ENCODE measurements around the gene MARCHF10.
"Not testable (repeated sequence)": the region's sequence is repeated elsewhere in the genome, so short reads cannot be mapped to it uniquely, and the experiment has no call there.

The MARCHF10 gene, protein sequence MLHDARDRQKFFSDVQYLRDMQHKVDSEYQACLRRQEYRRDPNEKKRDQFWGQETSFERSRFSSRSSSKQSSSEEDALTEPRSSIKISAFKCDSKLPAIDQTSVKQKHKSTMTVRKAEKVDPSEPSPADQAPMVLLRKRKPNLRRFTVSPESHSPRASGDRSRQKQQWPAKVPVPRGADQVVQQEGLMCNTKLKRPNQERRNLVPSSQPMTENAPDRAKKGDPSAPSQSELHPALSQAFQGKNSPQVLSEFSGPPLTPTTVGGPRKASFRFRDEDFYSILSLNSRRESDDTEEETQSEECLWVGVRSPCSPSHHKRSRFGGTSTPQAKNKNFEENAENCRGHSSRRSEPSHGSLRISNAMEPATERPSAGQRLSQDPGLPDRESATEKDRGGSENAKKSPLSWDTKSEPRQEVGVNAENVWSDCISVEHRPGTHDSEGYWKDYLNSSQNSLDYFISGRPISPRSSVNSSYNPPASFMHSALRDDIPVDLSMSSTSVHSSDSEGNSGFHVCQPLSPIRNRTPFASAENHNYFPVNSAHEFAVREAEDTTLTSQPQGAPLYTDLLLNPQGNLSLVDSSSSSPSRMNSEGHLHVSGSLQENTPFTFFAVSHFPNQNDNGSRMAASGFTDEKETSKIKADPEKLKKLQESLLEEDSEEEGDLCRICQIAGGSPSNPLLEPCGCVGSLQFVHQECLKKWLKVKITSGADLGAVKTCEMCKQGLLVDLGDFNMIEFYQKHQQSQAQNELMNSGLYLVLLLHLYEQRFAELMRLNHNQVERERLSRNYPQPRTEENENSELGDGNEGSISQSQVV

DNA sequence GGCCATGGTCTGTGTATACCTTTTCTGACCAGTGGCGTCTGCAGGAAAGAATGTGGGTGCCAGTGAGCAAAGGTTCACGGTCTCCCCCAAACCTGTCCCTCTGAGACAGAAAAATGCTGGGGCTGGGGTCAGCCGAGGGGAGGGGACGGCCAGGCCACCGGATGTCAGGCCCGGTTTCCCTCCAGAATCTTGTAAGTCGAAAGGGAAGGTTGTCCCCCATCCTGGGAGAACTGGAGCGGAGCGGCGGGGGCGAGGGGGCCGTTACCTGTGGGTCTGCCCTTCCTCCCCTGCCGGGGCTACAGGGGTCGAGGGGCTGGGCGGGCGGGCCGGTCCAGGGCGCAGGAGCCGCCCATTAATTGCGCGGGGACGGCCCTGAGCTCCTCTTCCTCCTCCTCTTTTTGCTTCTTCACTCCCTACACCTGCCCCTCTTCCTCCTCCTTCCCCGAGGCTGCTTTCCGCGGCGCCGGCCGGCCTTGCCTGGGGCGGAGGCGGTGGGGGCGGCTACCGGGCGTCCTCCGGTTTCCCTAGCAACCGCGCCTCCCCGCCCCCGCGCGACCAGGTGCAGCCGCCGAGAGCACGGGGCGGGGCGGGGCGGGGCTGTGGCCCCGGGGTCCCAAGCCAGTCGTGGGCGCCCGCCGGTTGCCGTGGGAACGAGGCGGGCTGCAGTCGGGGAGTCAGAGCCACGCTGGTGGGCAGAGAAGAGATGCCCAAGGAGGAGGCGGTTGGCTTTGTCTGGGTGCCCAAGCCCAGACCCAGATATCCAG lies at the start of gene MARCHF10:
Gene MARCHF10 (minus strand): TSS at position 503 of the 764 bp plus-strand sequence. CDS start 6,579 bp downstream, outside the sequence.
- DNase-seq (ENCODE audit: low spot score) = no peak

DNA sequence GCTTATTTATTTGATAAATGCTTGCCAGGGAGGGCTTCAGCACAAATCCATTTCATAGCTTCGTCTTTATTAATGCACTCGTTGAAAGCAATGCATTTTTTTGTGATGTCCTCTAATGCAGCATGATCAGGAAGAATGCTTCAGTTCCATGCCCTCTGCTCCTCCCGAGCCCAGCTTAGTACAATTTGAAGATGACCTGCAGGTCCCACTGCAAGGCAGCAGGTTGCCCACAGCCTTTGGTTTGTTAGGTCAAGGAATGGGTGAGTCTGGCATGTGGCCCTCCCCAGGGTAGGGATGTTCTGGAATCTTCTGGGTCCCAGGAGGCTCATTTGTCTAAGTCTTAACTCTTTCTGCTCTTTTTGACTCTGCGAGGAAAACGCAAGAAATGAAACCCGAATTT lies 49.4 kb upstream of the MARCHF10 start:
- DNase-seq (ENCODE audit: low spot score) = no peak

DNA sequence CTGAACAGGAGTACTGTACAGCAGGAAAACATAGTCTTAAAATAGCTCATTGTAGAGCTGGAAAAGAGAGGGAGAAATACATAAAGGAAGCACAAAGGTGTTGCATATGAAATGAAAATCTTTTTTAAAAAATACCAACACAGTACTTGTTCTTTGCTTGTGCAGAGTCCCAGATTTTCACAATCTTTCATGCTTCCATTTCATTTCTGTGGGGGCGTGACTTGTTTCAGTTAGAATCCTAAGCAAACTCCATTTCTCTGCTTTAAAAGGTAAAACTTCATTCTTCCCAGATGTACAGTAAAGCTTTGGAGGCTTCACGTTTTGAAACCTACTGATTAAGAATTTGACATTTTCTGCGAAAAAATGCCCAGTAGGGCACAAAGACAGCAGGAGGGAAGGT lies 48.5 kb upstream of the MARCHF10 start:
- no peak for DNase-seq (ENCODE audit: low spot score)

DNA sequence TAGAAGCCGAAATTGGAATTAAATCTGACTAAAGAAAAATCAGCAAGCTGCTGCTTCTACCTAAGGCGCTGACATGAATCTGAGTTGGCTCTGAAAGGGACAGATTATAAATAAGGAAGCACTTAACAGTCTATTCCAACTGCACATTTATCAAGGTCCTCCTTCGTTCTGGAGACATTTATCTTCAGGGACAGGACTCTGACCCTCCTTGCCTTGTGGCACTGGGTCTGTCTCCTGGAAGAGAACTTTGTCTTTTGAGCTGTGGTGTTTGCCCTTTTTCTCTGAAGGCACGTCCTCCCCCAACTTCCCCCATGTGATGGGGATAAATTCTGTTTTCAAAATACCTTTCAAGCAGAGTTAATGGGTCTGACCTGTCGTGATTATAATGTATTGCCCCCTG lies 47.0 kb upstream of the MARCHF10 start:
- no peak for DNase-seq (ENCODE audit: low spot score)

DNA sequence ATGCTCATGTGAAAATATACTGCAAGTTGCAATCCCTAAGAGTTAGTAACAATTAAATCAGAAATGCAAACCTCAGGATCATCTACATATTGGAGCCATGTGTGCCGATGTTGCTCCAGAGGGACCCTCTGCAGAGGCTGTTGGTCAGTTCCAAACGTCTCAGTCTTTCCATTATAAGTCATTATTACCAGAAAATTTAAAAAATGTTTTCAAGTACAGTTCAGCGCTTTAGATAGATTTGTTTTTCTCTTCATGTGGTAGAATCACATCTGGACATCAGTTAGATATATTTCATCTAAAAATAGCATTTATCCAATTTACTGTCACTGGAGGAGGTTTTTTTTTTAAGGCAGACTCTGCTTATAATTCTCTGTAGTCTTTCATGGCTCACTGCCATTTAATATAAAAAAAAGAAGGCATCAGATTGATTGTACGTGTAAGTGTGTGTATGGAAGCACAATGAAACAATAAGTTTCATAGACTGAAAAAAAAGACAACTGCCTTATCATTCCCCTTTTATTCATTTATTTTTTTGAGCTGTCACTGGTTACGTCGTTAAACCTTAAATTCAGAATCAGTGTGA lies 46.1 kb upstream of the MARCHF10 start:
- DNase-seq (ENCODE audit: low spot score) = no peak

DNA sequence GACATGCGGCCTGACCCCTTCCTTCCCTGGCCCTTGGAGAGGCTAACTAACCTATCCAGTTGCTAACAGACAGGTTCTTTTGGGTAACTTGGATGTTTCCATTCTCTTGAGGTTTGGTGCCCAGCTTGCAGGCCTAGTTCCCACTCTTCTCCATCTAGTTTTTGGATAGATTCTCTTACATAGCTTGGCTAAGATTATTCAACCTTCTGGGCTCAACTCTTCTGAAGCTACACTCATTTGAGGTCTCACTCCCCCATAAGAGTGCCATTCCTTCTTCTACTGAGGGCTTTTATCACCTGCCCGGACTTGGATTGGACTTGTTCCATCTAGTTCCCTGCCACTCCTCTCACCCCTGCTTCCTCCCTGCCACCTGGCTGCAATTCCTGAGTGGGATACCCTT lies 44.1 kb upstream of the MARCHF10 start:
- no peak for DNase-seq (ENCODE audit: low spot score)

DNA sequence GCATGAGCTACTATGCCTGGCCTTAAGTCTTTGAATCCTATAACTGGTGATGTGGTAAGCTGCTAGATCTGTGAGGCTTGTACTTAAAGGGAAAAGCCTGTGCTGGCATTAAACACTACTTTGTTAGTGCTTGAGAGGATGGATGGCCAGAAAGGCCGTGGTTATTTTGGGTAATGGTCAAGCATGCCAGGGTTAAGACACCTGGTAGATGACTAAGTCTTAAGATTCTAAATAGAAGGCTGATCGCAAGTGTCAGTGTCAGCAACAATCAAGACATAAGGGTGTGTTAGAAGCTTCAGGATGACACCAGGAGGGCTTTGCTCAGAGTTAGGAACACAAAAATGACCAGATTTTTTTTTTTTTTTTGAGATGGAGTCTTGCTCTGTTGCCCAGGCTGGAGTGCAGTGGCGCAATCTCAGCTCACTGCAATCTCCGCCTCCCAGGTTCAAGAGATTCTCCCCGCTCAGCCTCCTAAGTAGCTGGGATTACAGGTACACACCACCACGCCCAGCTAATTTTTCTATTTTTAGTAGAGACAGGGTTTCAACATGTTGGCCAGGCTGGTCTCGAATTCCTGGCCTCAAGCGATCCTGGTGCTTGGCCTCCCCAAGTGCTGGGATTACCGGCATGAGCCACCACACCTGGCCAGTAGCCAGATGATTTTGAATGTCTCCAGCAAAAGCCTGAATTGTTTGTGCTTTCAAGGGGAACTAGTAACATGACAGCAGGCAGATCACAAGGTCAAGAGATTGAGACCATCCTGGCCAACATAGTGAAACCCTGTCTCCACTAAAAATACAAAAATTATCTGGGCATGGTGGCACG lies 41.7 kb upstream of the MARCHF10 start:
- not testable (repeated sequence) for DNase-seq (ENCODE audit: low spot score)

DNA sequence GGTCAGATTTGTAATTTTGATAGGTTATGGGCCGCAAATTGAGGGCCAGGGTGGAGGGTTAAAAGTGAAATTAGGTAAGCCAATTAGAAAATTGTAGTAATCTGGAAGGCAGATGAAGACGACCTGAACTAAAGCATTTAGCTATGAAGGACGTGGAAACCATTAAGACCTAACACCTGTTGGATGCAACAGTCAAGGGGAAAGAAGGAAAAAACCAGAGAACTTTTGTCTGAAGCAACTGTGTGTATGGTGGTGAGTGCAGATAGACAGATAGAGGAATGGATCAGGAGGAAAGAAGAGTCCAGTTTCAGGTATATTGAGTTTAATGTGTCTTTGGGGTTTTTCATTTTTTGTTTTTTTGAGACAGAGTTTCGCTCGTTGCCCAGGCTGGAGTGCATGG lies 40.2 kb upstream of the MARCHF10 start:
- DNase-seq (ENCODE audit: low spot score) = no peak

DNA sequence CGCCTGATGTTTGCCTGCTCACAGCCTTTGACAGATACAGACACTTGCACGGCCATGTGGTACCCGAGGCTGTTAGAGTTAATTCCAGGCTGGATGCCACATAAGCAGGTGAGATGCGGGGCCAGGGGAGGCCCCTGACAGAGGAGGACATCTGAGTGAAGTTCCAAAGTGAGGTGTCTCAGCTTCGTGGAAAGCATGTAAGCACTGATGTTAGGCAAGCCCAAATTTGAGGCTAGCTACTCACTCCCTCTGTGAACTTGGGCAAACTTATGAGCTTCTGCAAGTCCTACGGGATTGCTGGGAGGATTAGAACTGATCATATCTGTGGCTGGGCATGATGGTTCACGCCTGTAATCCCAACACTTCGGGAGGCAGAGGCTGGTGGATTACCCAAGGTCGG lies 39.3 kb upstream of the MARCHF10 start:
- no peak for DNase-seq (ENCODE audit: low spot score)

DNA sequence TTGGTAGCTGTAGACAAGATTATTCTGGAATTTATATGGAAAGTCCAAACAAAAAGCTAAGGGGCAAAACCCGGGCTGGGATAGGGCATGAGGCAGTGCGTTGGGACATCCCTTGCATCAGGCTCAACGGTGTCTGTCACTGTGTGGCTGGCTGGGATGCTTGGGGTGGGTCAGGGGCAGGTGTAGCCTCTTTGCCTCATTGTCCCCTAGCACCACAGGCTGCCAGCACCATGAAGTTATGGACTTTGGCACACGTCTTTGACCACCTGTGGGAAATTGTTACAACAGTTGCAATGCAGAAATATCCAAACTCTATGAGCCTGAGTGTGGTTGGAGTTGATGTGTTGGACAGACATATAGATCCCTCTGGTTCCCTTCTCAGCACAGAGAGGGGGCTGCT lies 32.8 kb upstream of the MARCHF10 start:
- no peak for DNase-seq (ENCODE audit: low spot score)

DNA sequence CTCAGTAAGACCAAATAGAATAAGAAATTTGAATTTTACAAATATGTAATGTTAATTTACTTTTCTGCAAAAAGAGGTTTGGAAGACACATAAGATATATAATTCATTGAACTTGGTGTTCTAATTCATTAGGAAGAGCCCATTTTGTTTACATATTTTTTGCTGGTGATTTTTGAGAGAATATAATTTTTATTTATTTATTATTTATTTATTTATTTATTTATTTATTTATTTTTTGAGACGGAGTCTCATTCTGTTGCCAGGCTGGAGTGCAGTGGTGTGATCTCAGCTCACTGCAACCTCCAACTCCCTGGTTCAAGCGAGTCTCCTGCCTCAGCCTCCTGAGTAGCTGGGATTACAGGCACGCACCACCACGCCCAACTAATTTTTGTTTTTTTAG lies 25.7 kb upstream of the MARCHF10 start:
- not testable (repeated sequence) for DNase-seq (ENCODE audit: low spot score)

DNA sequence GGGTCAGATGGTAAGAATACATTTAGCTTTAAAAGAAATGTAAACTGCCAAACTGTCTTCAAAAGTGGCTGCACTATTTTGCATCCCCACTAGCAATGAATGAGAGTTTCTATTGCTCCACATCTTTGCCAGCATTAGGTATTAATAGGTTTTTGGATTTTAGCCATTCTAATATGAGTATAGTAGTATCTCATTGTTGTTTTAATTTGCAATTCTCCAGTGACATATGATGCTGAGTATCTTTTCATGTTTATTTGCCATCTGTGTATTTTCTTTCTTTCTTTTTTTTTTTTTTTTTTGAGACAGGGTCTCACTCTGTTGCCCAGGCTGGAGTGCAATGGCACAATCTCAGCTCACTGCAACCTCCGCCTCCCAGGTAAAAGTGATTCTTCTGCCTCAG lies 24.3 kb upstream of the MARCHF10 start:
- no peak for DNase-seq (ENCODE audit: low spot score)

DNA sequence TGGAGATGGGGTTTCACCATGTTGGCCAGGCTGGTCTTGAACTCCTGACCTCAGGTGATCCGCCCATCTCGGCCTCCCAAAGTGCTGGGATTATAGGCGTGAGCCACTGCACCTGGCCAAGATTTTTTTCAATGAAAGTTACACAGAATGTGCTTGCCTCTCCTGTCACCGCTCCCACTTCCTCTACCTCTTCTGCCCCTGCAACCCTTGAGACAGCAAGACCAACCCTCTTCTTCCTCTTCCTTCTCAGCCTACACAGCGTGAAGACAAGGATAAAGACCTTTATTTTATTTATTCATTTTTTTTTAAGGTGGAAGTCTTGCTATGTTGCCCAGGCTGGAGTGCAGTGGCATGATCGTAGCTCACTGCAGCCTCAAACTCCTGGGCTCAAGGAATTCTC lies 23.0 kb upstream of the MARCHF10 start:
- not testable (repeated sequence) for DNase-seq (ENCODE audit: low spot score)

DNA sequence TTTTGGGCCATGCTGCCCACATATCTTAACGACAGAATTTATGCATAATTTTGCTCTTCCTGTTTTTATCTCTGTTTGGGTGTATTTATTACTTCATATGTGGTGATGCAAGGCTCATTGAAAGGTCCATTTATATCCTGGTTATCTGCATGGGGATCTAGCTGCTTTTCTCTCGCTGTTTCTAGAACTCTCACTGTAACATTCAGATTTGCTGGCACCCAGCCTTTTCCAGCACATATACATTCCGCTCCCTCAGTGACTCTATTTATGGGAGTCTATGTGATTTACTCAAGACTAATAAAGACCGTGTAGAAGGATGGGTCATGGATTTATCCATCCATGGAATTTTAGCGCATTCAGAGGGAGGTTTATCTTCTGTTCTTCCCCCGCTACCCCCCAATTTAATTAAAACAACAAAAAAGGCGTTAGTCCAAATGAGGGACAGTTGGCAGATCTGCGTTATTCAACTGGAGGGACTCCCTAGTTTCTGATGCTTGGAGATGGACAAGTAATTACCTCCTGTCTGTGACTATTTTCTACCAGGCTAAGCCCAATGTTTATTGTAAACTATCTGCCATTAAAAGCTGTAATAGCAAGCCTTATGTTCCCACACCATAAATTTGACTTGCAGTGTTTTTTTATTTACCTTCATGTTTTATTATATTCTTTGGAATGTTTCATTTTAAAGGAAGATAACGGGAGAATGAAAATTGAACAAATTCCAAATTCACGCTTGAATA lies 19.8 kb upstream of the MARCHF10 start:
- DNase-seq (ENCODE audit: low spot score) = peak; percentile 6

DNA sequence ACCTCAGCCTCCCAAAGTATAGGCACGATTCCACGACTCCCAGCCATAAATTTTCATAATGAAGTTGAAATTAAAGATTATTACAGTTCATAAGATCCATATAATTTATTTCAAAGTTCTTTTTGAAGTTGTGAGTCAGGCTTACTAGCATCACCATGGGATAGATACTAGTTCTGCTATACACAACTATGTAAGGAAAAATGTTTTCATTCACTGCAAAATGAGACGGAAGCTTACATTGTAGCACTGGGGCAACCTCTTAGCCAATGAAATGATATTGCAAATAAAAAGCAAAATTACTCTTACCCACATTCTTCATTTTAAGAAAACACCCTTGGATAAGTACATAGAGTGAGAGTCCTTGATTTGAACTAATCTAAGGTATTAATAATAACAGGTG lies 18.8 kb upstream of the MARCHF10 start:
- DNase-seq (ENCODE audit: low spot score) = no peak

DNA sequence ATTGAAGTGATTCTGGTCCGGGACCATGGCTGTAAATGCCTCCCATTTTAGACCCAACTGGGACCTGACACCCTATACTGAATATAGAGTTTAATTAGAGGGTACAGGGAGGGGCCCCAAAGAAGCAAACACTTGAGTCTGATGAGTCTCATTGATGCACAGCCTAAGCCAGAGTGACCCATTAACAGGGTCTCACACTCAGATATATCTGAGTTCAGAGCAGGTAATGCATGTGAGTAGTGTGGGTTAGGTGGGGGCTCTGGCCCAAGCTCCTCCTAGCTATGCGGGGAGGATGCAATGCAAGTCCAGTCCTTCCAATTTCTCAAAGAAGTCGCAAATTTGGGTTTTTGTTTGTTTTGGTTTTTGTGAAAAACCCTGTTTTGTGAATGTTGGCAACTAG lies 17.1 kb upstream of the MARCHF10 start:
- DNase-seq (ENCODE audit: low spot score) = no peak

DNA sequence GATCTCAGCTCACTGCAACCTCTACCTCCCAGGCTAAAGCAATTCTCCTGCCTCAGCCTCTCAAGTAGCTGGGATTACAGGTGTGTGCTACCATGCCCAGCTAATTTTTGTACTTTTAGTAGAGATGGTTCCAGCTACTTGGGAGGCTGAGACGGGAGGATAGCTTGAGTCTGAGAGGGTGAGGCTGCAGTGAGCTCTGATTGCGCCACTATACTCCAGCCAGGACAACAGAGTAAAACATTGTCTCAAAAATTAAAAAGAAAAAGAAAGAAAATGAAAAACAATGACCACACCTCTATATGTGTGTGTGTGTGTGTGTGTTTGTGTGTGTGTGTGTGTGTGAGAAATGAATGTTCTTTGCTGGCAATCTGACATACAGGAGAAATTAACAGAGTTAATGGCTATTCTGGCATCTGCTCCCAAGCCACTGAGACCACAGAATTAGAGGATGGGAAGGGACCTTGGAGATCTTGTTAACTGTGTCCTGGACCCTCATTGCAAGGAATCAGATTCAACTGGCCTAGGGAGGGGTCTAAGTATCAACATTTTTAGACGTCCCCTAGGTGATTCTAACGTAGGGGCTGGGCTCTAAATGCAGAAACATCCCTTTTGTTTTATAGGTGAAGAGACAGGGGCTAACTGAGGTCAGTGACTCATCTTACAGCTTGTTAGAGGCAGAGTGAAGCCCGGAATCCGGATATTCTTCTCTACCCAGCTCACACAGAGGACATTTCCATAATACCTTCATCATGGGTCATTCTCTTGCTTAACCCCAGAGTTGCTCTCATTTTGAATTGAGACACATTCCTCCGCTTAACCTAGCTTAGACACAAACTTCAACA lies 16.4 kb upstream of the MARCHF10 start:
- DNase-seq (ENCODE audit: low spot score) = peak; percentile 34

DNA sequence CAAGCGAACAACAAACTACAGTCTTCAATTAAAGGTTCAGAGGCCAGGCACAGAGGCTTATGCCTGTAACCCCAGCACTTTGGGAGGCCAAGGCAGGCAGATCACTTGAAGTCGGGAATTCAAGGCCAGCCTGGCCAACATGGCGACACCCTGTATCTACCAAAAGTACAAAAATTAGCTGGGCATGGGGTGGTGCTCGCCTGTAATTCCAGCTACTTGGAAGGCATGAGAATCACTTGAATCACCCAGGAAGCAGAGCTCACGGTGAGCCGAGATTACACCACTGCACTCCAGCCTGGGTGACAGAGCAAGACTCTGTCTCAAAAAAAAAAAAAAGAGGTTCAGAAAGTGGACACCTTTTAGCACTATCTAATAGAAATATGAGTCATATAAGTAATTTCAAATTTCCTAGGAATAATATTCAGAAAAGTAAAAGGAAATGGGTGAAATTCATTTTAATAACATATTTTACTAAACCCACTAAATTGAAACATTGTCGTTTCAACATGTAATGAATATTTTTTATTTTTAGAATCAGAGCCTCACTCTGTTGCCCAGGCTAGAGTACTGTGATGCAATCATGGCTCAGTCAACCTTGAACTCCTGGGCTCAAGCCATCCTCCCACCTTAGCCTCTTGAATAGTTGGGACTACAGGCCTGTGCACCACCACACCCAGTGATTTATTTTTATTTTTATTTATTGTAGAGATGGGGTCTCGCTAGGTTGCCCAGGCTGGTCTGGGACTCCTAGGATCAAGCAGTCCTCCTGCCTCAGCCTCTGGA lies 15.2 kb upstream of the MARCHF10 start:
- DNase-seq (ENCODE audit: low spot score) = no peak
